AG10803 (cell line): ENCODE data around the gene TOMM40L.
"Not testable (repeated sequence)": the region's sequence is repeated elsewhere in the genome, so short reads cannot be mapped to it uniquely, and the experiment has no call there.

Experiments
- DNase-seq: peaks from one replicate; pipeline ENCODE4 v3.0.0; 2010; ENCODE audit warnings: low read depth
- H3K4me3 ChIP-seq: 2 replicates; pipeline ENCODE4 v1.5.1; 2011; ENCODE audit warnings: mild to moderate bottlenecking, low read length, control low read depth
- CTCF ChIP-seq: conservative IDR thresholded peaks from 2 replicates; pipeline ENCODE4 v1.5.1; 2011; ENCODE audit warnings: mild to moderate bottlenecking, low read length, control low read depth, inconsistent platforms

Gene TOMM40L

GRCh38 chr1:161223805-161224694 is 1.8 kb upstream of the TOMM40L start:
- no peak for TF ChIP-seq CTCF
- H3K4me3 ChIP-seq, result no peak overlapping the region
- no peak for DNase-seq

- not testable (repeated sequence) for DNase-seq, H3K4me3 ChIP-seq
These were observed 1.2 kb upstream of the TOMM40L start for GRCh38 chr1:161224695-161225087.

- DNase-seq, result no peak
- TF ChIP-seq CTCF, result no peak
- no peak overlapping the region for H3K4me3 ChIP-seq
These were observed 704 bp upstream of the TOMM40L start for GRCh38 chr1:161225178-161225533.

GRCh38 chr1:161226320-161226711 is 456 bp downstream of the TOMM40L start:
- no peak for TF ChIP-seq CTCF
- no peak for DNase-seq
- H3K4me3 ChIP-seq, result peak overlapping the region; percentile 93

GRCh38 chr1:161226759-161227158 is 899 bp downstream of the TOMM40L start:
- DNase-seq, result no peak
- H3K4me3 ChIP-seq, result peak overlapping the region; percentile 93
- no peak for TF ChIP-seq CTCF

GRCh38 chr1:161227196-161227871 is 1.5 kb downstream of the TOMM40L start:
- H3K4me3 ChIP-seq, result peak overlapping the region; percentile 93
- TF ChIP-seq CTCF, result peak; percentile 81
- peak; percentile 70 for DNase-seq

GRCh38 chr1:161228032-161228431 is 2.2 kb downstream of the TOMM40L start:
- no peak overlapping the region for H3K4me3 ChIP-seq
- no peak for DNase-seq
- no peak for TF ChIP-seq CTCF
